Thymus (tissue), 11 donors: ENCODE measurements around the gene WDR7. TPM values are rescaled to one million over a fixed set of nuclear protein-coding genes. Genes with fewer than 3 reads are reported as not detected.

Experiments used
- DNase-seq, 9 donors: peaks; one replicate each; pipeline ENCODE4 v3.0.0-alpha.2; 2013; ENCODE audit warnings: low spot score in 9 of 9, low read depth in 6 of 9, missing footprints in 1 of 9
- H3K27ac ChIP-seq, 2 donors: one replicate each; pipeline ENCODE4 v1.5.1; 2013; ENCODE audit warnings: control low read depth in 1 of 2, low read depth in 1 of 2, low read length in 1 of 2, mild to moderate bottlenecking in 1 of 2, moderate library complexity in 1 of 2
- H3K27me3 ChIP-seq, 2 donors: one replicate each; pipeline ENCODE4 v1.5.1; 2013; ENCODE audit warnings: low read length in 1 of 2; ENCODE audit not compliant: control insufficient read depth in 2 of 2, insufficient read depth in 1 of 2
- H3K36me3 ChIP-seq, 2 donors: one replicate each; pipeline ENCODE4 v1.5.1; 2013; ENCODE audit warnings: low read length in 1 of 2, mild to moderate bottlenecking in 1 of 2, moderate library complexity in 1 of 2; ENCODE audit not compliant: control insufficient read depth in 2 of 2, insufficient read depth in 2 of 2
- H3K4me1 ChIP-seq, 2 donors: one replicate each; pipeline ENCODE4 v1.5.1; 2013; ENCODE audit warnings: low read length in 2 of 2; ENCODE audit not compliant: control insufficient read depth in 2 of 2, insufficient read depth in 2 of 2
- H3K4me3 ChIP-seq, 2 donors: one replicate each; pipeline ENCODE4 v1.5.1; 2013; ENCODE audit warnings: low read length in 2 of 2, control low read depth in 1 of 2, mild to moderate bottlenecking in 1 of 2
- H3K9me3 ChIP-seq, 2 donors: one replicate each; pipeline ENCODE4 v1.5.1; 2013; ENCODE audit warnings: low read length in 1 of 2, mild to moderate bottlenecking in 1 of 2; ENCODE audit not compliant: control insufficient read depth in 2 of 2, insufficient read depth in 1 of 2
- WGBS: extraction: QIAGEN DNeasy Blood & Tissue Kit; methylation state at CpG from one replicate; pipeline ENCODE4 v1.1.7; 2013; 5-methylcytosine and 5-hydroxymethylcytosine counted together
- polyA plus RNA-seq: library from polyadenylated mRNA; stranded (reverse); fragments of 200-250 nt; gene quantifications from one replicate; pipeline ENCODE4 v1.2.3, GENCODE V29; 2013
- total RNA-seq: library from RNA; stranded (reverse); fragments of 120-200 nt; gene quantifications from one replicate; pipeline ENCODE4 v1.2.4, GENCODE V29; 2013
- donor health status: healthy.

Gene WDR7
- total and polyA plus RNA-seq, 2 donors, result 9.0 to 20.5 TPM

DNA sequence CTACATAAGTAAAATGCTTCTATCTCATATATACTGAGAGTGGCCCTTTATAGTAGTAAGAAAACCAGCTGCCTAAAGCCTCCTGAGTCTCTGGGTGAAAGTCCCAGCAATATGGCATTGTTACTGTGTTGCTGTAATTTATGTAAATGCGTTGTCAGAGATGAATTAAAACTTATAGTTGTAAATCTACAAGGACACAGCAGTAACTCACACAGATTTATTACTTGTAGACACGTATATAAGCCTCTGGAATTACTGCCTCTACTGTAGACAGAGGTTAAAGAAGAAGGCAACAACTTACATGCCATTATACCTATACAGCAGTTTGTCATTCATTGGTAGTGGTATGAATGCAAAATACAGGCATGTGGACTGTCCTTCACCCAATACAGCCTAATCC lies 326.6 kb downstream of the WDR7 start:
- H3K27ac ChIP-seq, result no peak overlapping the region
- no peaks in the 10 kb centered on the region for H3K36me3 ChIP-seq
- no peaks in the 10 kb centered on the region for H3K4me1 ChIP-seq
- no peak overlapping the region for H3K4me3 ChIP-seq
- DNase-seq, result no peak
- no peaks in the 10 kb centered on the region for H3K27me3 ChIP-seq
- H3K9me3 ChIP-seq, result no peaks in the 10 kb centered on the region
- 98% methylated on average over 2 of the region's 2 CpGs for WGBS

DNA sequence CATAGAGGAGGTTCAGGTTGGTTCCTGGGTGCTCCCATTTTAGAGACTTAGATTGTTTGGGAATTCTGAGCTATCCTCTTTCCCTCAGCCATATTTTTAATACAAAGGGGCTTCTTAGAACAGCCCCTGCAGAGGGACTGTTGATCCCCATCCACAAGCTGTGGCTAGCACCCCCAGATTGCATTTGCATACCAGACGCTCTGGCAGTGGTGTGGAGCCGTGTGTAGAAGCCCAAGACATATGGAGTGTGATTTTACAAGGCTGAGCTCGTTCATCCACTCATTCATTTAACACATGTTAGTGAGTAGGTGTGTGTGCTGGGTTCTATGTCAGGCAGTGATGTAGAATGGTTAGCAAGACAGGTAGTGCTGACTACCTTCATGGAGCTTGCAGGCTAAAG lies 329.0 kb downstream of the WDR7 start:
- WGBS, result over 99% methylated on average over 3 of the region's 3 CpGs
- Histone ChIP-seq H3K27me3 (no peaks in the 10 kb centered on the region), H3K4me1 (no peaks in the 10 kb centered on the region), H3K4me3 (no peak overlapping the region), H3K27ac (no peak overlapping the region), H3K9me3 (no peaks in the 10 kb centered on the region), H3K36me3 (no peaks in the 10 kb centered on the region)
- no peak for DNase-seq

DNA sequence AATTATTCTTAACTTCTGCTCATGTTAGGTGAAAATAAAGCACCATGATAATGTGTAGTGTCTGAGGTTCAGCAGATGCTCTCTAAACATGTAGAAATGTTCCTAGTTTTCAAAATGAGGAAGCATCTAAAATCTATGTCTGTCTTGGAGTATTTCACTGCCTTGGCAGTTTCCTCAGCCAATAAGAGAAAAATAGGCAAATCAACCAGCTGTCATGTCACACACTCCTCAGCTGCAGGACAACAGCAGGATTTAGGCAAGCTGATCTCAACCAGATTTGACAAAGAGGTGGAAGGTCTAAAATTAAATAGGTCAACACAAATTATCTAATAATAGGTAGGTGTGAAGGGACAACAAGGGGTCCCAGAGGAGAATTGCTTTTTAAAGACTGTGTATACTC lies 331.6 kb downstream of the WDR7 start:
- Histone ChIP-seq H3K27me3 (no peaks in the 10 kb centered on the region), H3K27ac (no peak overlapping the region), H3K4me1 (no peaks in the 10 kb centered on the region), H3K4me3 (no peak overlapping the region), H3K36me3 (no peaks in the 10 kb centered on the region), H3K9me3 (no peaks in the 10 kb centered on the region)
- no peak for DNase-seq

- DNase-seq, result no peak
- Histone ChIP-seq H3K27ac (no peak overlapping the region), H3K36me3 (no peaks in the 10 kb centered on the region), H3K4me3 (no peak overlapping the region), H3K27me3 (no peaks in the 10 kb centered on the region), H3K9me3 (no peaks in the 10 kb centered on the region), H3K4me1 (no peaks in the 10 kb centered on the region)
- WGBS, result 95% methylated on average over 1 of the region's 1 CpG
Measured at GRCh38 chr18:56983275-56983992, 332.3 kb downstream of the WDR7 start.

GRCh38 chr18:56984731-56985130 lies 333.6 kb downstream of the WDR7 start:
- no peaks in the 10 kb centered on the region for H3K4me1 ChIP-seq
- no peak for DNase-seq
- 96% methylated on average over 5 of the region's 5 CpGs for WGBS
- no peak overlapping the region for H3K27ac ChIP-seq
- no peaks in the 10 kb centered on the region for H3K9me3 ChIP-seq
- no peaks in the 10 kb centered on the region for H3K27me3 ChIP-seq
- H3K36me3 ChIP-seq, result no peaks in the 10 kb centered on the region
- H3K4me3 ChIP-seq, result no peak overlapping the region

GRCh38 chr18:56986829-56987228 lies 335.7 kb downstream of the WDR7 start:
- Histone ChIP-seq H3K27me3 (no peaks in the 10 kb centered on the region), H3K27ac (no peak overlapping the region), H3K36me3 (no peaks in the 10 kb centered on the region), H3K4me1 (no peaks in the 10 kb centered on the region), H3K4me3 (no peak overlapping the region), H3K9me3 (no peaks in the 10 kb centered on the region)
- 100% methylated on average over 2 of the region's 2 CpGs for WGBS
- DNase-seq, result no peak

DNA sequence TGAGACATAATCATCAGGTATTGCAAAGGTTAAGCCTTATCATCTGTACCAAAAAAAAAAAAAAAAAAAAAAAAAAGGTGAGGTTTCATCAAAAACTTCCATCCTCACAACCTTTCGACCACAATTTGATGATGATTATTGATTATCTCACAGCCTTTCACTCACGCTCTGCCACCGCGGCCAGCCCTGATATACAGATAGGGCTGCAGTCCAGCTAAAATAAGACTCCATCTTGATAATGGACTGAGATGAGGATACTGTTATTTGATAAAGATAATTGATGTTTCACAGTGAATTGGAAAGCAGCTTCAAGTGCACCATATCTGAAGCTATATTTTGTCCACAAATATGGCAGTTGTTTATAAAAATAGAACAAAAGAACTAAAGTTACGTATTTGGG lies 336.1 kb downstream of the WDR7 start:
- Histone ChIP-seq H3K9me3 (no peaks in the 10 kb centered on the region), H3K27ac (no peak overlapping the region), H3K36me3 (no peaks in the 10 kb centered on the region), H3K4me1 (no peaks in the 10 kb centered on the region), H3K27me3 (no peaks in the 10 kb centered on the region), H3K4me3 (no peak overlapping the region)
- WGBS, result 98% methylated on average over 5 of the region's 5 CpGs
- no peak for DNase-seq

DNA sequence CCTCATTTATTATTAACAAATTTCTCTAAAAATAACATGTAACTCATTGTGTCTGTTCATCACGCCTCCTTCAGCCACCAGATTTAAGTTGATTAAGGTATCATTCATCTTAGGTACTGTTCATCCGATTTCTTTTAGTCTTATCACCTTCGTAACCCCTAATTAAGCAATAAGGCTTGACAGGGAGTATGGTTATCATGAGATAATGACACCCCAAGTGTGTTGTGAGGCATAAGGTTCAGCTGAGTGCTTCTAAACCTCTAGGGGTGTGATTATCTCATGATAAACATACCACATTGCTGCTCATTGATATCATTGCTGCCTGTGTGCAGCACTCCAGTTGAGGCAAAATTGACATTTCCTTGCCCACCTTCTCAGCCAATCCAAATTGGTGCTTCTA lies 336.9 kb downstream of the WDR7 start:
- Histone ChIP-seq H3K4me1 (no peaks in the 10 kb centered on the region), H3K36me3 (no peaks in the 10 kb centered on the region), H3K27me3 (no peaks in the 10 kb centered on the region), H3K27ac (no peak overlapping the region), H3K4me3 (no peak overlapping the region), H3K9me3 (no peaks in the 10 kb centered on the region)
- 99% methylated on average over 3 of the region's 3 CpGs for WGBS
- DNase-seq, result no peak

- Histone ChIP-seq H3K27ac (no peak overlapping the region), H3K4me3 (no peak overlapping the region), H3K4me1 (no peaks in the 10 kb centered on the region), H3K27me3 (no peaks in the 10 kb centered on the region), H3K36me3 (no peaks in the 10 kb centered on the region), H3K9me3 (no peaks in the 10 kb centered on the region)
- 99% methylated on average over 1 of the region's 1 CpG for WGBS
- no peak for DNase-seq
Measured at GRCh38 chr18:56990678-56991077, 339.5 kb downstream of the WDR7 start.

DNA sequence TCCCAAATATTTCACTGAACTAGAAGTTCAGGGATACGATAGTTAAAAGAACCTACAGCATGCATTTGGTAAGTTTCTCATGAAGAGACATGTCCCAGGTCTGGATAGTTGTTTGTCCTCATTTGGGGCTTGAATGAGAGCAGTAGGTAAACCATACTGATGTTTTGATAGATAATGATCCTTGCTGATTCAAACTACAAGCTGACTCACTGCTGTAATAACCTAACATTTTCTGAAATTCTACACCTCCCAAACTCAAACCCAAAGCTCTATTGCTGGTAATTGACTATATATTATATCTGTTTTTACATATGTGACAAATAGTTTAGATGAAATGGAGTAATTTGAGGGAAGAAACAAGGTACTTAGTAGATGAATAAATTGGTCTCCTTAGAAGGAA lies 341.6 kb downstream of the WDR7 start:
- DNase-seq, result no peak
- H3K27ac ChIP-seq, result no peak overlapping the region
- H3K36me3 ChIP-seq, result no peaks in the 10 kb centered on the region
- 95% methylated on average over 1 of the region's 1 CpG for WGBS
- no peaks in the 10 kb centered on the region for H3K9me3 ChIP-seq
- no peaks in the 10 kb centered on the region for H3K27me3 ChIP-seq
- no peaks in the 10 kb centered on the region for H3K4me1 ChIP-seq
- no peak overlapping the region for H3K4me3 ChIP-seq
